HCT116 (cell line): ENCODE data around the gene ZMYND11. TPM values are rescaled to one million over a fixed set of nuclear protein-coding genes. Genes with fewer than 3 reads are reported as not detected.

ENCODE experiments used
- ATAC-seq: fragments of 200-7000 bp; cut with Tn5 transposase; 2 replicates; pipeline ENCODE4 v1.9.1; 2020; ENCODE audit warnings: mild to moderate bottlenecking, moderate library complexity
- BruUV-seq: library from RNA; stranded (reverse); fragments of 400-500 nt; replicated peaks from 2 replicates; lab custom pipeline; 2021; lab: Mats Ljungman, UMichigan
- CTCF ChIA-PET: fragments of 300-600 bp; sonication (Branson Sonifier 250); formaldehyde crosslinking; loops from one replicate; lab custom pipeline; 2021; ENCODE audit warnings: antibody characterized with exemption; lab: Charles Lee
- POLR2A ChIA-PET: fragments of 300-600, 350-600 bp; sonication (Branson Sonifier 250); formaldehyde crosslinking; loops from one replicate; lab custom pipeline; 2021; ENCODE audit warnings: antibody characterized with exemption; lab: Charles Lee
- RAD21 ChIA-PET, 2 experiments: fragments of 300-600 bp; sonication (Branson Sonifier 250); formaldehyde crosslinking; loops; one replicate each; lab custom pipeline; 2023; ENCODE audit warnings: low total read pairs in 2 of 2; ENCODE audit not compliant: uncharacterized antibody in 2 of 2, unreplicated experiment in 2 of 2, low non-redundant PET in 1 of 2; lab: Charles Lee
- DNase-seq: peaks from one replicate; pipeline ENCODE4 v3.0.0-alpha.2; 2010; ENCODE audit warnings: low read depth, low spot score
- H2AFZ ChIP-seq: fragments of 200-600 bp; shearing (Covaris generic), sonication (generic); 2 replicates; pipeline ENCODE4 v1.6.1; 2017; ENCODE audit warnings: low read depth, mixed run types, mixed read lengths, antibody characterized with exemption, low read length; ENCODE audit not compliant: poor library complexity, severe bottlenecking
- H3K27ac ChIP-seq: 2 replicates; pipeline ENCODE4 v1.5.1; 2012; ENCODE audit warnings: low read depth, low read length
- H3K27me3 ChIP-seq: fragments of 200-600 bp; sonication (generic); 2 replicates; pipeline ENCODE4 v1.6.1; 2016; ENCODE audit warnings: mixed run types, low read length, mixed read lengths; ENCODE audit not compliant: insufficient read depth
- H3K36me3 ChIP-seq, 2 experiments: fragments of 200-500 bp in 1 of 2; fragments of 200-600 bp in 1 of 2; sonication (Bioruptor generic) in 1 of 2; sonication (generic) in 1 of 2; 2 replicates each; pipeline versions ENCODE4 v1.5.1 to v1.6.1; 2014 to 2016; ENCODE audit warnings: low read length in 2 of 2, inconsistent platforms in 1 of 2, mixed read lengths in 1 of 2, mixed run types in 1 of 2; ENCODE audit not compliant: insufficient read depth in 2 of 2, control insufficient read depth in 1 of 2
- H3K4me1 ChIP-seq, 2 experiments: fragments of 200-600 bp in 1 of 2; sonication (generic) in 1 of 2; 2 replicates each; pipeline versions ENCODE4 v1.5.1 to v1.6.1; 2012 to 2017; ENCODE audit warnings: low read length in 2 of 2, inconsistent platforms in 1 of 2, mild to moderate bottlenecking in 1 of 2, mixed read lengths in 1 of 2, mixed run types in 1 of 2, moderate library complexity in 1 of 2; ENCODE audit not compliant: insufficient read depth in 2 of 2, control insufficient read depth in 1 of 2
- H3K4me2 ChIP-seq: fragments of 200-600 bp; sonication (generic); 2 replicates; pipeline ENCODE4 v1.6.1; 2017; ENCODE audit warnings: mixed run types, low read length, mixed read lengths
- H3K4me3 ChIP-seq, 2 experiments: fragments of 200-600 bp in 1 of 2; sonication (generic) in 1 of 2; replicated peaks in 1 of 2; 2 replicates each; pipeline ENCODE4 v1.5.1; 2011 to 2016; ENCODE audit warnings: low read length in 2 of 2, control low read depth in 1 of 2, low read depth in 1 of 2, mild to moderate bottlenecking in 1 of 2, mixed read lengths in 1 of 2, mixed run types in 1 of 2
- H3K79me2 ChIP-seq: fragments of 200-600 bp; sonication (generic); 2 replicates; pipeline ENCODE4 v1.6.1; 2017; ENCODE audit warnings: mild to moderate bottlenecking, mixed run types, low read length, moderate library complexity, mixed read lengths; ENCODE audit not compliant: insufficient read depth
- H3K9ac ChIP-seq: fragments of 200-600 bp; sonication (generic); 2 replicates; pipeline ENCODE4 v1.6.1; 2016; ENCODE audit warnings: low read length, mixed read lengths
- H3K9me2 ChIP-seq: fragments of 200-600 bp; sonication (generic), shearing (Covaris generic); 2 replicates; pipeline ENCODE4 v1.6.1; 2017; ENCODE audit warnings: mixed run types, mild to moderate bottlenecking, moderate library complexity; ENCODE audit not compliant: insufficient read depth
- H3K9me3 ChIP-seq, 2 experiments: fragments of 200-500 bp in 1 of 2; fragments of 200-600 bp in 1 of 2; sonication (Bioruptor generic) in 1 of 2; sonication (generic) in 1 of 2; 2 replicates each; pipeline ENCODE4 v1.6.1; 2014 to 2017; ENCODE audit warnings: low read length in 2 of 2, mixed read lengths in 2 of 2, inconsistent platforms in 1 of 2, low read depth in 1 of 2, mild to moderate bottlenecking in 1 of 2, mixed run types in 1 of 2, moderate library complexity in 1 of 2; ENCODE audit not compliant: control insufficient read depth in 1 of 2, insufficient read depth in 1 of 2
- H4K20me1 ChIP-seq: fragments of 200-600 bp; sonication (generic), shearing (Covaris generic); 2 replicates; pipeline ENCODE4 v1.6.1; 2017; ENCODE audit warnings: mixed run types, mild to moderate bottlenecking, moderate library complexity; ENCODE audit not compliant: insufficient read depth
- EGR1 ChIP-seq: IDR thresholded peaks from 2 replicates; pipeline ENCODE4 v1.6.1; 2012; ENCODE audit warnings: low read depth
- ELF1 ChIP-seq: IDR thresholded peaks from 2 replicates; pipeline ENCODE4 v1.6.1; 2012; ENCODE audit warnings: low read depth, borderline replicate concordance
- EZH2phosphoT487 ChIP-seq: fragments of 200-600 bp; IDR thresholded peaks from 2 replicates; pipeline ENCODE4 v1.6.1; 2018; ENCODE audit warnings: antibody characterized with exemption, borderline replicate concordance
- FOSL1 ChIP-seq: IDR thresholded peaks from 2 replicates; pipeline ENCODE4 v1.6.1; 2012; ENCODE audit warnings: low read depth
- JUND ChIP-seq: IDR thresholded peaks from 2 replicates; pipeline ENCODE4 v1.6.1; 2012
- POLR2A ChIP-seq: IDR thresholded peaks from 2 replicates; pipeline ENCODE4 v1.7.0; 2011; ENCODE audit warnings: borderline replicate concordance; ENCODE audit not compliant: insufficient read depth, insufficient read length; ENCODE audit errors: extremely low read depth
- RAD21 ChIP-seq: IDR thresholded peaks from 2 replicates; pipeline ENCODE4 v1.6.1; 2012; ENCODE audit warnings: low read depth, mild to moderate bottlenecking
- SIN3A ChIP-seq: IDR thresholded peaks from 2 replicates; pipeline ENCODE4 v1.6.1; 2012; ENCODE audit warnings: low read depth
- SP1 ChIP-seq: IDR thresholded peaks from 2 replicates; pipeline ENCODE4 v1.6.1; 2012; ENCODE audit warnings: low read depth
- TCF7L2 ChIP-seq: IDR thresholded peaks from 2 replicates; pipeline ENCODE4 v1.7.0; 2011; ENCODE audit warnings: borderline replicate concordance, inconsistent platforms; ENCODE audit not compliant: insufficient read depth, insufficient read length; ENCODE audit errors: extremely low read depth
- YY1 ChIP-seq: IDR thresholded peaks from 2 replicates; pipeline ENCODE4 v1.6.1; 2011; ENCODE audit warnings: low read length, low read depth, moderate library complexity, mild to moderate bottlenecking; ENCODE audit not compliant: insufficient replicate concordance; ENCODE audit errors: extremely low read depth
- ZNF274 ChIP-seq: fragments of 200-500 bp; sonication (Bioruptor generic); IDR thresholded peaks from 2 replicates; pipeline ENCODE4 v1.6.1; 2014; ENCODE audit warnings: mild to moderate bottlenecking, low read depth, low read length, inconsistent platforms
- intact Hi-C: fragments of 100-400 bp; cut with micrococcal nuclease; formaldehyde crosslinking; loops from 2 replicates; pipeline ENCODE4 v1.10.0; 2022
- total RNA-seq: library from RNA; stranded (reverse); gene quantifications from one replicate; pipeline ENCODE4 v1.2.1, GENCODE V29; 2021; ENCODE audit not compliant: unreplicated experiment
- TF ChIP-seq, protein P1 (sequence below): IDR thresholded peaks from 2 replicates; pipeline ENCODE4 v1.6.1; 2011; ENCODE audit warnings: mild to moderate bottlenecking, low read length, moderate library complexity; ENCODE audit not compliant: insufficient replicate concordance; ENCODE audit errors: extremely low read depth
- TF ChIP-seq, protein P2 (sequence below): IDR thresholded peaks from 2 replicates; pipeline ENCODE4 v1.6.1; 2012
- TF ChIP-seq, protein P3 (sequence below): IDR thresholded peaks from 2 replicates; pipeline ENCODE4 v1.6.1; 2012; ENCODE audit warnings: low read depth
- TF ChIP-seq, protein P4 (sequence below): IDR thresholded peaks from 2 replicates; pipeline ENCODE4 v1.6.1; 2012
- TF ChIP-seq, protein P5 (sequence below), 3 experiments: fragments of 200-600 bp in 1 of 3; sonication (generic) in 1 of 3; IDR thresholded peaks in 2 of 3; conservative IDR thresholded peaks in 1 of 3; 2 replicates each; pipeline ENCODE4 v1.5.1; 2012 to 2017; ENCODE audit warnings: low read depth in 2 of 3, low read length in 2 of 3, antibody characterized with exemption in 1 of 3, borderline replicate concordance in 1 of 3, control low read depth in 1 of 3, mild to moderate bottlenecking in 1 of 3, mixed read lengths in 1 of 3, mixed run types in 1 of 3, moderate library complexity in 1 of 3; ENCODE audit not compliant: insufficient read depth in 1 of 3

The ZMYND11 gene
- total RNA-seq, 1 experiment from 2014 or later = 28.3 TPM

DNA sequence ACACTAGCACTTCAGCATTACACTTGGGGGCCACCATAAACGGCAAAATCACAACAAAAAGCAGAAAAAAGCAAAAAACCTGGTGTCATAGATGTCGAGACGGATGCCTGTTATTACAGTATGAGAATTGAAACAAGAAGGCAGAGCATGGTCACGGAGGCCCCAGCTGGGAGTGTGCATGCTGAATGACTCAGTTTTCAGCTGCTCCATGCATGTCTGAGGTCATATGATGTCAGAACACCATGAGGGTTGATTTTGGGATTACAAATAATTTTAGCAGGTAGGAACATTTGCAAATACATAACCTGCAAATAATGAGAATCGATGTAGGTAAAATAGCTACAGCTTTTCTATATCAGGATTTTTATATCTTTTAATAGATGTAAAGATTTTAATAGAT, 19.1 kb downstream of the ZMYND11 start:
- Histone ChIP-seq H2AFZ (no peak overlapping the region), H3K4me2 (no peak overlapping the region), H3K9me2 (no peaks in the 10 kb centered on the region), H3K27ac (no peak overlapping the region), H3K36me3 (no peaks in the 10 kb centered on the region), H3K27me3 (no peaks in the 10 kb centered on the region), H3K9ac (no peak overlapping the region), H3K79me2 (peaks cover 23% of the 10 kb centered on the region), H3K9me3 (no peaks in the 10 kb centered on the region), H4K20me1 (peaks cover 5% of the 10 kb centered on the region; the same call in 1 of the 2 replicates), H3K4me3 (no peak overlapping the region), H3K4me1 (no peaks in the 10 kb centered on the region)
- TF ChIP-seq EZH2phosphoT487 (no peak), SP1 (no peak), TCF7L2 (no peak), RAD21 (no peak), ELF1 (no peak), FOSL1 (no peak), POLR2A (no peak), JUND (no peak), ZNF274 (no peak), EGR1 (no peak), YY1 (no peak), SIN3A (no peak)
- TF ChIP-seq, protein P1, sequence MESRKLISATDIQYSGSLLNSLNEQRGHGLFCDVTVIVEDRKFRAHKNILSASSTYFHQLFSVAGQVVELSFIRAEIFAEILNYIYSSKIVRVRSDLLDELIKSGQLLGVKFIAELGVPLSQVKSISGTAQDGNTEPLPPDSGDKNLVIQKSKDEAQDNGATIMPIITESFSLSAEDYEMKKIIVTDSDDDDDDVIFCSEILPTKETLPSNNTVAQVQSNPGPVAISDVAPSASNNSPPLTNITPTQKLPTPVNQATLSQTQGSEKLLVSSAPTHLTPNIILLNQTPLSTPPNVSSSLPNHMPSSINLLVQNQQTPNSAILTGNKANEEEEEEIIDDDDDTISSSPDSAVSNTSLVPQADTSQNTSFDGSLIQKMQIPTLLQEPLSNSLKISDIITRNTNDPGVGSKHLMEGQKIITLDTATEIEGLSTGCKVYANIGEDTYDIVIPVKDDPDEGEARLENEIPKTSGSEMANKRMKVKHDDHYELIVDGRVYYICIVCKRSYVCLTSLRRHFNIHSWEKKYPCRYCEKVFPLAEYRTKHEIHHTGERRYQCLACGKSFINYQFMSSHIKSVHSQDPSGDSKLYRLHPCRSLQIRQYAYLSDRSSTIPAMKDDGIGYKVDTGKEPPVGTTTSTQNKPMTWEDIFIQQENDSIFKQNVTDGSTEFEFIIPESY = no peak
- TF ChIP-seq, protein P2, sequence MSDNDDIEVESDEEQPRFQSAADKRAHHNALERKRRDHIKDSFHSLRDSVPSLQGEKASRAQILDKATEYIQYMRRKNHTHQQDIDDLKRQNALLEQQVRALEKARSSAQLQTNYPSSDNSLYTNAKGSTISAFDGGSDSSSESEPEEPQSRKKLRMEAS = no peak
- TF ChIP-seq, protein P3, sequence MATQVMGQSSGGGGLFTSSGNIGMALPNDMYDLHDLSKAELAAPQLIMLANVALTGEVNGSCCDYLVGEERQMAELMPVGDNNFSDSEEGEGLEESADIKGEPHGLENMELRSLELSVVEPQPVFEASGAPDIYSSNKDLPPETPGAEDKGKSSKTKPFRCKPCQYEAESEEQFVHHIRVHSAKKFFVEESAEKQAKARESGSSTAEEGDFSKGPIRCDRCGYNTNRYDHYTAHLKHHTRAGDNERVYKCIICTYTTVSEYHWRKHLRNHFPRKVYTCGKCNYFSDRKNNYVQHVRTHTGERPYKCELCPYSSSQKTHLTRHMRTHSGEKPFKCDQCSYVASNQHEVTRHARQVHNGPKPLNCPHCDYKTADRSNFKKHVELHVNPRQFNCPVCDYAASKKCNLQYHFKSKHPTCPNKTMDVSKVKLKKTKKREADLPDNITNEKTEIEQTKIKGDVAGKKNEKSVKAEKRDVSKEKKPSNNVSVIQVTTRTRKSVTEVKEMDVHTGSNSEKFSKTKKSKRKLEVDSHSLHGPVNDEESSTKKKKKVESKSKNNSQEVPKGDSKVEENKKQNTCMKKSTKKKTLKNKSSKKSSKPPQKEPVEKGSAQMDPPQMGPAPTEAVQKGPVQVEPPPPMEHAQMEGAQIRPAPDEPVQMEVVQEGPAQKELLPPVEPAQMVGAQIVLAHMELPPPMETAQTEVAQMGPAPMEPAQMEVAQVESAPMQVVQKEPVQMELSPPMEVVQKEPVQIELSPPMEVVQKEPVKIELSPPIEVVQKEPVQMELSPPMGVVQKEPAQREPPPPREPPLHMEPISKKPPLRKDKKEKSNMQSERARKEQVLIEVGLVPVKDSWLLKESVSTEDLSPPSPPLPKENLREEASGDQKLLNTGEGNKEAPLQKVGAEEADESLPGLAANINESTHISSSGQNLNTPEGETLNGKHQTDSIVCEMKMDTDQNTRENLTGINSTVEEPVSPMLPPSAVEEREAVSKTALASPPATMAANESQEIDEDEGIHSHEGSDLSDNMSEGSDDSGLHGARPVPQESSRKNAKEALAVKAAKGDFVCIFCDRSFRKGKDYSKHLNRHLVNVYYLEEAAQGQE = no peak
- TF ChIP-seq, protein P4, sequence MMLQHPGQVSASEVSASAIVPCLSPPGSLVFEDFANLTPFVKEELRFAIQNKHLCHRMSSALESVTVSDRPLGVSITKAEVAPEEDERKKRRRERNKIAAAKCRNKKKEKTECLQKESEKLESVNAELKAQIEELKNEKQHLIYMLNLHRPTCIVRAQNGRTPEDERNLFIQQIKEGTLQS = no peak
- TF ChIP-seq, protein P5, sequence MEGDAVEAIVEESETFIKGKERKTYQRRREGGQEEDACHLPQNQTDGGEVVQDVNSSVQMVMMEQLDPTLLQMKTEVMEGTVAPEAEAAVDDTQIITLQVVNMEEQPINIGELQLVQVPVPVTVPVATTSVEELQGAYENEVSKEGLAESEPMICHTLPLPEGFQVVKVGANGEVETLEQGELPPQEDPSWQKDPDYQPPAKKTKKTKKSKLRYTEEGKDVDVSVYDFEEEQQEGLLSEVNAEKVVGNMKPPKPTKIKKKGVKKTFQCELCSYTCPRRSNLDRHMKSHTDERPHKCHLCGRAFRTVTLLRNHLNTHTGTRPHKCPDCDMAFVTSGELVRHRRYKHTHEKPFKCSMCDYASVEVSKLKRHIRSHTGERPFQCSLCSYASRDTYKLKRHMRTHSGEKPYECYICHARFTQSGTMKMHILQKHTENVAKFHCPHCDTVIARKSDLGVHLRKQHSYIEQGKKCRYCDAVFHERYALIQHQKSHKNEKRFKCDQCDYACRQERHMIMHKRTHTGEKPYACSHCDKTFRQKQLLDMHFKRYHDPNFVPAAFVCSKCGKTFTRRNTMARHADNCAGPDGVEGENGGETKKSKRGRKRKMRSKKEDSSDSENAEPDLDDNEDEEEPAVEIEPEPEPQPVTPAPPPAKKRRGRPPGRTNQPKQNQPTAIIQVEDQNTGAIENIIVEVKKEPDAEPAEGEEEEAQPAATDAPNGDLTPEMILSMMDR (IDR thresholded peaks at IDR 0.05 in 2 of 3, conservative IDR thresholded peaks at IDR 0.05 in 1 of 3; ENCODE audit: borderline replicate concordance in 1 of 3, insufficient read depth in 1 of 3, low read depth in 2 of 3, low read length in 2 of 3) = no peak
- ATAC-seq (no peak), DNase-seq (no peak)
- BruUV-seq = no TSS peak
- intact Hi-C loops = no loop called here
- CTCF ChIA-PET = no interaction called here
- RAD21 ChIA-PET = no interaction called here
- POLR2A ChIA-PET = no interaction called here
